Ascending aorta (tissue), 2 donors: ENCODE measurements around the gene NPTX2. TPM values are rescaled to one million over a fixed set of nuclear protein-coding genes. Genes with fewer than 3 reads are reported as not detected.

Experiments
- DNase-seq, 2 donors: peaks; one replicate each; pipeline ENCODE4 v3.0.0-alpha.2; 2019; ENCODE audit warnings: low spot score in 2 of 2
- H3K27ac ChIP-seq, 2 donors: fragments of 200-600 bp; sonication (generic); one replicate each; pipeline ENCODE4 v1.5.1; 2016 to 2017; ENCODE audit warnings: mild to moderate bottlenecking in 1 of 2
- H3K27me3 ChIP-seq: fragments of 200-600 bp; sonication (generic); one replicate; pipeline ENCODE4 v1.5.1; 2017
- H3K36me3 ChIP-seq, 2 donors: fragments of 200-600 bp; sonication (generic); one replicate each; pipeline ENCODE4 v1.5.1; 2016
- H3K4me1 ChIP-seq, 2 donors: fragments of 200-600 bp; sonication (generic); one replicate each; pipeline ENCODE4 v1.5.1; 2016 to 2017; ENCODE audit warnings: mild to moderate bottlenecking in 1 of 2
- H3K4me3 ChIP-seq, 2 donors: fragments of 200-600 bp; sonication (generic); one replicate each; pipeline ENCODE4 v1.5.1; 2016 to 2017; ENCODE audit warnings: mild to moderate bottlenecking in 1 of 2
- H3K9me3 ChIP-seq, 2 donors: fragments of 200-600 bp; sonication (generic); one replicate each; pipeline ENCODE4 v1.5.1; 2016
- intact Hi-C: fragments of 100-400 bp; cut with DNase I; formaldehyde crosslinking; loops from one replicate; pipeline ENCODE4 v1.15.1; 2023
- total RNA-seq: library from RNA; depleted of rRNA; stranded (reverse); fragments of >200 nt; gene quantifications from one replicate; pipeline ENCODE4 v1.1.0, GENCODE V29; 2016
- TF ChIP-seq, protein P1 (sequence below), 3 experiments: fragments of 200-600 bp in 2 of 3; fragments of 450-650 bp in 1 of 3; sonication (generic) in 2 of 3; IDR thresholded peaks; one replicate each; pipeline ENCODE4 v1.5.1; 2016 to 2019; ENCODE audit warnings: antibody characterized with exemption in 3 of 3, mild to moderate bottlenecking in 1 of 3, moderate library complexity in 1 of 3

The NPTX2 gene
- total RNA-seq, 1 donor from 2014 or later: 44.2 TPM

DNA sequence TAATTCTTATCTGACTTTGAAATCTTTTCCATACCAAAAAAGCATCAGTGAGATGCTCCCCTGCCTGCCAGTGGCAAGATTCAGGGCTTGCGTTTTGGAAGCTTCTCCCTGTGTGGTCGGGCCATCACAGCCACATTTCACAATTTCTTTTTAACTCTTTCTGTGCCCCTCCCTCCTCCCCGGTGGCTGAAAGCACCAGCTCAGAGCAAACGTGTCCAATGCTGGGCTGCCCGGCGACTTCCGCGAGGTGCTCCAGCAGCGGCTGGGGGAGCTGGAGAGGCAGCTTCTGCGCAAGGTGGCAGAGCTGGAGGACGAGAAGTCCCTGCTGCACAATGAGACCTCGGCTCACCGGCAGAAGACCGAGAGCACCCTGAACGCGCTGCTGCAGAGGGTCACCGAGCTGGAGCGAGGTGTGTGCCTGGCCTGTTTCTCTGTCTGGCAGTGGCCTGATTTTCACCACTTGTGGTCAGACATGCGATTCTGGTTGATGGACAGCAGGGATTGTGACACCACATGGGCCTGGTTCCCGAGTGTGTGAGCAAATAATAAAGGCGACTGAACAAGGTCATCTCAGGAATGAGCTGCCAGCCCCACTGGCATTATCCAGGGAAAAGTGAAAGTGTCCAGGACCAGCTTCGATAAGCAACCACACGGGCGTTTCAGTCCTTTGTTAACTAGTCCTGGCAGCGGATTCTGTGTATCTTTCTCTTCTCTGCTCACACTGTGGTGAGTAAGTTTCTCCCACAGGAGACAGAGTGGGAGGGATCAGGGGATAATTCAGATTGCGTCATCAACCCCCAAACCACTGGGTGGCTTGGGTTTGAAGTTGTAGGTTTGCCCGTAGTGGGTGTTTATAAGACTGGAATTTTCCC, 2.6 kb downstream of the NPTX2 start:
- no peak for DNase-seq
- Histone ChIP-seq H3K4me3 (peak overlapping the region in 1 of 2 donors; percentile 76), H3K27ac (no peak overlapping the region), H3K9me3 (no peaks in the 10 kb centered on the region), H3K27me3 (no peaks in the 10 kb centered on the region), H3K36me3 (peaks cover 0 to 9% of the 10 kb centered on the region in 2 donors), H3K4me1 (peaks cover 4 to 11% of the 10 kb centered on the region in 2 donors)
- intact Hi-C loops: loop anchor here (5.0 kb wide), 3 partner anchors 187 to 337 kb away; partner anchors contain the start of gene BRI3
- TF ChIP-seq, protein P1, sequence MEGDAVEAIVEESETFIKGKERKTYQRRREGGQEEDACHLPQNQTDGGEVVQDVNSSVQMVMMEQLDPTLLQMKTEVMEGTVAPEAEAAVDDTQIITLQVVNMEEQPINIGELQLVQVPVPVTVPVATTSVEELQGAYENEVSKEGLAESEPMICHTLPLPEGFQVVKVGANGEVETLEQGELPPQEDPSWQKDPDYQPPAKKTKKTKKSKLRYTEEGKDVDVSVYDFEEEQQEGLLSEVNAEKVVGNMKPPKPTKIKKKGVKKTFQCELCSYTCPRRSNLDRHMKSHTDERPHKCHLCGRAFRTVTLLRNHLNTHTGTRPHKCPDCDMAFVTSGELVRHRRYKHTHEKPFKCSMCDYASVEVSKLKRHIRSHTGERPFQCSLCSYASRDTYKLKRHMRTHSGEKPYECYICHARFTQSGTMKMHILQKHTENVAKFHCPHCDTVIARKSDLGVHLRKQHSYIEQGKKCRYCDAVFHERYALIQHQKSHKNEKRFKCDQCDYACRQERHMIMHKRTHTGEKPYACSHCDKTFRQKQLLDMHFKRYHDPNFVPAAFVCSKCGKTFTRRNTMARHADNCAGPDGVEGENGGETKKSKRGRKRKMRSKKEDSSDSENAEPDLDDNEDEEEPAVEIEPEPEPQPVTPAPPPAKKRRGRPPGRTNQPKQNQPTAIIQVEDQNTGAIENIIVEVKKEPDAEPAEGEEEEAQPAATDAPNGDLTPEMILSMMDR (IDR thresholded peaks at IDR 0.05): no peak

DNA sequence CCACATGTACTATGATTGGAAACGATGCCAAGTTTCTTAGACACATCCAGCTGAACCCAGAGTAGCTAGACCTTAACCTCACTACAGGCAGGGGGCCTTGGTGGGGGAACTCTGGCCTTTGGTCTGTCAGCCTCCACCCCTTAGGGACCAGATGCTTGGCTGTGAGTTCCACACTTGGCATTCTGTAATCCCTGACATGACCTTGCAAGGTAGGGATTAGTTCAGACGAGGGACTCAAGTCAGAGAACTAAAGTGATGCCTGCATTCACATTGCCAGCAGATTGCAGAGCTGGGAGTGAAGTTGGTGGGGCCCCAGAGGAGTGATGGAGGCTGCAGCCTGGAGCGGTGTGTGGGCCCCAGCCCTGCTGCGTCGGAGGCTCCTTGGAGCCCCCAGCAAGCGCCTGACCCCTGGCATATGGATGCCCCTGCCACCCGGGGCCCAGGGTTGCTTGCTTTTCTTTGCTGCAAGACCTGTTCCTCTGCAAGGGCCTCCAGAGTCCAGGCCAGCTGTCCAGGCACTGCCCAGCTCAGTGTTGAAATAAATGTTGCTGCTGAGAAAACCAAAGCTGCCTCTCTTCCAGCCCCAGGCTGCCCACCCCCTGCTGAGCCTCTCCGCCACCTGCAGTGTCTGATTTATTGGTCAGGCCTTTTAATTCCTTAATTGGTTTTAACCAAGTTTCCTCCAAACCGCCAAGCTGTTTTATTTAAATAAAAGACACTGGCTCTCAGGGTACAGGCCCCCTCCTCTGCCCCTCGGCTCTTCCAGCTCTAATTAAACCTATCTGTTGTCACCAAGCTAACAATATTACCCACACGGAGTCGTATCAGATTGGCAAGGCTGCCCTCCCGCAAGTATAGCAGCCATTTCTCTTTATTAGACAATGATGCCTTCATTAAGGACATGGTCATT, 4.7 kb downstream of the NPTX2 start:
- Histone ChIP-seq H3K9me3 (no peaks in the 10 kb centered on the region), H3K27me3 (no peaks in the 10 kb centered on the region), H3K4me1 (peaks cover 4 to 5% of the 10 kb centered on the region in 2 donors), H3K36me3 (peaks cover 4 to 20% of the 10 kb centered on the region in 2 donors), H3K27ac (no peak overlapping the region), H3K4me3 (no peak overlapping the region)
- DNase-seq: no peak
- intact Hi-C loops: no loop called here
- TF ChIP-seq, protein P1 (IDR thresholded peaks at IDR 0.05): no peak

DNA sequence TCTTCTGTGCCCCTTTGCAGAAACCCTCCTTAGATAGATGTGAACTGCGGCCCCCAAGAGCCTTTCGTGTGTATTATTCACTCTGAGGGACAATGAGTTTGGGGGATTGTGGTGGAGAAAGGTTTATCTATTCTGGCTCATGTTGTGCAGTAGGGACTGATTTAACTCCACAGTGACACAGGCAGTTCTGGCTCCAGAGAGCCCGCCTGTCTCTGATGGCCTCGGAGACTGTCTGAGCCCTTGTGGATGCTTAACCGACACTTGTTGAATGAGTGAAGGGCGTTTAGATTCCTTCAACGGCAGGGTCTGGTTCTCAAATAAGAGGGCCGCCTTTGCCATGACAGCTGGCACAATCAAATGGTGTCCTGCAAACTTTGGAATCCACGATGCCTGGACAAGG, 5.8 kb downstream of the NPTX2 start:
- no peak overlapping the region for H3K27ac ChIP-seq
- intact Hi-C loops: no loop called here
- DNase-seq: no peak
- peaks cover 4% of the 10 kb centered on the region in 2 donors for H3K4me1 ChIP-seq
- TF ChIP-seq, protein P1 (IDR thresholded peaks at IDR 0.05): no peak
- H3K27me3 ChIP-seq: no peaks in the 10 kb centered on the region
- no peak overlapping the region for H3K4me3 ChIP-seq
- peaks cover 6 to 30% of the 10 kb centered on the region in 2 donors for H3K36me3 ChIP-seq
- H3K9me3 ChIP-seq: no peaks in the 10 kb centered on the region

DNA sequence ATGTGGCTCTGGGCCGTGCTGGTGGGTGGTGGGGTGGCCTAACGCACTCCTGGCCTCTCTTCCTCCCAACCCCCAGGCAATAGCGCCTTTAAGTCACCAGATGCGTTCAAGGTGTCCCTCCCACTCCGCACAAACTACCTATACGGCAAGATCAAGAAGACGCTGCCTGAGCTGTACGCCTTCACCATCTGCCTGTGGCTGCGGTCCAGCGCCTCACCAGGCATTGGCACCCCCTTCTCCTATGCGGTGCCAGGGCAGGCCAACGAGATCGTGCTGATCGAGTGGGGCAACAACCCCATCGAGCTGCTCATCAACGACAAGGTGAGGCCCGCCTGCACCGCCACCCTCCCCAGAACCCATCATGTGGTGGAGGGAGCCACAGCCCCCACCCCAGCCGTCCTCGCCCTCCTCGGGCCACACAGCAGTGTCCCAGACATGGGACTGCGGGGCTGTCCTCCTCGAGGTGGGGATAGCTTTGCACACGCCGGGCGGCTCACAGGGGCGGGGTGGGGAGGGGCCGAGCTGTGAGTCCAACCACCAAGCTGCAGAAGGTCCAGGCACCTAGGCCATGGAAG, 7.8 kb downstream of the NPTX2 start:
- intact Hi-C loops: no loop called here
- H3K27me3 ChIP-seq: no peaks in the 10 kb centered on the region
- no peaks in the 10 kb centered on the region for H3K9me3 ChIP-seq
- peaks cover 6 to 40% of the 10 kb centered on the region in 2 donors for H3K36me3 ChIP-seq
- TF ChIP-seq, protein P1 (IDR thresholded peaks at IDR 0.05): no peak
- no peaks in the 10 kb centered on the region for H3K4me1 ChIP-seq
- H3K4me3 ChIP-seq: no peak overlapping the region
- H3K27ac ChIP-seq: no peak overlapping the region
- DNase-seq: no peak
